Retinal pigment epithelial cell (primary cell): ENCODE data around the gene CHD3.

Experiments
- DNase-seq: peaks from one replicate; pipeline ENCODE4 v3.0.0-alpha.2; 2010; ENCODE audit warnings: low read depth
- H3K4me3 ChIP-seq: 2 replicates; pipeline ENCODE4 v1.5.1; 2011; ENCODE audit warnings: mild to moderate bottlenecking, low read length, control low read depth, moderate library complexity
- CTCF ChIP-seq: conservative IDR thresholded peaks from 2 replicates; pipeline ENCODE4 v1.5.1; 2011; ENCODE audit warnings: low read depth, low read length, control low read depth, inconsistent platforms

The CHD3 gene

GRCh38 chr17:7878234-7878633, 10.4 kb upstream of the CHD3 start:
- no peak for TF ChIP-seq CTCF
- no peak overlapping the region for H3K4me3 ChIP-seq
- no peak for DNase-seq

- DNase-seq = no peak
- no peak overlapping the region for H3K4me3 ChIP-seq
- TF ChIP-seq CTCF = no peak
Observed at GRCh38 chr17:7880076-7880868, 8.3 kb upstream of the CHD3 start.

- no peak for DNase-seq
- no peak overlapping the region for H3K4me3 ChIP-seq
- TF ChIP-seq CTCF = no peak
Observed at GRCh38 chr17:7881276-7882054, 7.1 kb upstream of the CHD3 start.

GRCh38 chr17:7882068-7882467, 6.5 kb upstream of the CHD3 start:
- no peak for DNase-seq
- no peak overlapping the region for H3K4me3 ChIP-seq
- TF ChIP-seq CTCF = no peak

- no peak for DNase-seq
- TF ChIP-seq CTCF = no peak
- H3K4me3 ChIP-seq = no peak overlapping the region
Observed at GRCh38 chr17:7882629-7883028, 6.0 kb upstream of the CHD3 start.

GRCh38 chr17:7883781-7884386, 4.7 kb upstream of the CHD3 start:
- no peak for TF ChIP-seq CTCF
- H3K4me3 ChIP-seq = peak overlapping the region; percentile 59
- no peak for DNase-seq
